Measurements from ENCODE around the gene BNIP3. TPM values are rescaled to one million over a fixed set of nuclear protein-coding genes. Genes with fewer than 3 reads are reported as not detected.
A peak's percentile ranks its signal among the peaks of the same experiment; 100 is the strongest.

Gene BNIP3, protein sequence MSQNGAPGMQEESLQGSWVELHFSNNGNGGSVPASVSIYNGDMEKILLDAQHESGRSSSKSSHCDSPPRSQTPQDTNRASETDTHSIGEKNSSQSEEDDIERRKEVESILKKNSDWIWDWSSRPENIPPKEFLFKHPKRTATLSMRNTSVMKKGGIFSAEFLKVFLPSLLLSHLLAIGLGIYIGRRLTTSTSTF
- total RNA-seq (10 to 100 TPM; 61.5 to 93.4 TPM), polyA plus RNA-seq (ENCODE audit: insufficient read depth, low read depth, low replicate concordance) (36.7 TPM)
- long read RNA-seq, donor 1, transcript BNIP3-201 (6 exons, 2,861 nt), result major isoform, 63 of 71 reads
- long read RNA-seq, donor 1, partial matches to known transcripts, result 5 of 71 reads
- long read RNA-seq, donor 1, other reads (novel, unspliced or antisense), result 0 of 71 reads
- long read RNA-seq, donor 2, transcript BNIP3-202 (5 exons, 3,066 nt), result minor isoform, 5 of 72 reads
- long read RNA-seq, donor 2, transcript BNIP3-201 (6 exons, 2,861 nt), result major isoform, 52 of 72 reads
- long read RNA-seq, donor 2, partial matches to known transcripts, result 11 of 72 reads
- long read RNA-seq, donor 2, other reads (novel, unspliced or antisense), result 0 of 72 reads

DNA sequence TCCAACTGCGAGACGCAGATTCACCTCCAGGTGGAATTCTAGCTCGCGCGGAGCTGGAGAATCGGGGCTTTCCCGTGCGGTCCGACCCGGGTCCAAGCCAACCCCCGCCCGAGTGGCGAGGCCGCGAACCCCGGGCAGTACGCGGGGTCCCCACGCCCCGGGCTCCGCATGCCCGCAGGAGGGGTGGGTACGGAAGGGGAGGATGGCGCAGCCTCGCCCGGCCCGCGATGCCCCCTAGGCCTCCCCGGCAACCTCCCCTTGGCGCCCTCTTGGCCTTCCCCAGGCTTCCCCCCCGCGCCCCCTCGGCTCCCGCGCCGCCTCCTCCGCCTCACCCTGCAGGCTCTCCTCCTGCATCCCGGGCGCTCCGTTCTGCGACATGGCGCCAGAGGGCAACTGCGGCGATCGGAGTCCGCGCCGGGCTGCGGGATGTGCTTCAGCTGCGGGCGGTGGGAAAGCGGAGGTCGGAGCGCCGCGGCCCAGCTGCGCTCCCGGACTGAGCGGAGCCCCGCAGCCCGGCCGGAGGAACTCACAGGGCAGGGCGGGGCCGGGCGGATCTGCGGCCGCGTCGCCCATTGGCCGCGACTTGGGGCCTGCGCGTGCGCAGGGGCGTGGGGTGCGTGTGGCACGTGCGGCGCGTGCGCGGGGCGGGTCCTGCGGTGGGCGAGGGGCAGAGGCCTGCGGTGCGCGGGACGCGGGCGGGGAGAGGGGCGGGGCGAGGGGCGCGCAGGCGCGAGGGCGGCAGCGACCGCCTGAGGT, at the start of gene BNIP3:
Gene BNIP3 (minus strand): TSS at position 495 of the 756 bp plus-strand sequence. CDS start 117 bp downstream, at position 378.
- WGBS, 2 donors, result 0% methylated on average over 28 to 68 of the region's 100 CpGs
- Histone ChIP-seq H3K27ac (peak within 1 kb of the TSS; percentile 85 to 87), H3K27me3 (no peaks in the 10 kb centered on the region), H3K36me3 (ENCODE audit: low read depth, missing control alignments) (no peaks in the 10 kb centered on the region), H3K9me3 (no peaks in the 10 kb centered on the region), H3K4me3 (peak within 1 kb of the TSS; percentile 90 to 99), H3K4me1 (peaks cover 14% of the 10 kb centered on the region)
- TF ChIP-seq POLR2A (IDR thresholded peaks at IDR 0.05), result peak; percentile 92
- TF ChIP-seq, protein P1, sequence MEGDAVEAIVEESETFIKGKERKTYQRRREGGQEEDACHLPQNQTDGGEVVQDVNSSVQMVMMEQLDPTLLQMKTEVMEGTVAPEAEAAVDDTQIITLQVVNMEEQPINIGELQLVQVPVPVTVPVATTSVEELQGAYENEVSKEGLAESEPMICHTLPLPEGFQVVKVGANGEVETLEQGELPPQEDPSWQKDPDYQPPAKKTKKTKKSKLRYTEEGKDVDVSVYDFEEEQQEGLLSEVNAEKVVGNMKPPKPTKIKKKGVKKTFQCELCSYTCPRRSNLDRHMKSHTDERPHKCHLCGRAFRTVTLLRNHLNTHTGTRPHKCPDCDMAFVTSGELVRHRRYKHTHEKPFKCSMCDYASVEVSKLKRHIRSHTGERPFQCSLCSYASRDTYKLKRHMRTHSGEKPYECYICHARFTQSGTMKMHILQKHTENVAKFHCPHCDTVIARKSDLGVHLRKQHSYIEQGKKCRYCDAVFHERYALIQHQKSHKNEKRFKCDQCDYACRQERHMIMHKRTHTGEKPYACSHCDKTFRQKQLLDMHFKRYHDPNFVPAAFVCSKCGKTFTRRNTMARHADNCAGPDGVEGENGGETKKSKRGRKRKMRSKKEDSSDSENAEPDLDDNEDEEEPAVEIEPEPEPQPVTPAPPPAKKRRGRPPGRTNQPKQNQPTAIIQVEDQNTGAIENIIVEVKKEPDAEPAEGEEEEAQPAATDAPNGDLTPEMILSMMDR (IDR thresholded peaks at IDR 0.05), result no peak
- intact Hi-C loops (cut with DNase I; ENCODE audit: low total_unique reads), result no loop called here
- DNase-seq, result peak; percentile 93

DNA sequence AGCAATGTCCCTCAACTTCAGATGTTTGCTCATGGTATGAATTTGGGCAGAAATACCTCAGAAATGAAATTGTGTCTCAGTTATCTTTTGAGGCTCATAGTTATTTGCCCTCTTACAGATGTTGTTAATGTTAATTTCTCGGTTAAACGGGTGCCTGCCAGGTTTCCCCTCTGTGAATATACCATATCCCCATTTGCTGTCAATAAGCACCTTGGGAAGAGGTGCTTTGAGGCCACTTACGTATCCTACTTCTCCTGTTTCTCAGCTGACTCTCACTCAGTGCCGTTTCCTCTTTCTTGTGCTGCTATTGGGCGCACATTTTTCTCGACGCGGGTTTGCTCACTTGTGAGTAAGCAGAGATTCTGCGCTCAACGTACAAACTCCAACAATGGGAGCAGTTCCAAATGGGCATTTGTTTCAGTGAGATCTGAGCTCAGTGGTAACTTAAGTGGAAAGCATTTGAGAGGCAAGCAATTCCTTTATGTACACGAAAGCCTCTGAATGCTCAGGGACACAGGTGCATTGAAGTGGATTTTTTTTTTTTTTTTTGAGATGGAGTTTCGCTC, 49.3 kb upstream of the BNIP3 start:
- Histone ChIP-seq H3K36me3 (ENCODE audit: low read depth, missing control alignments) (no peaks in the 10 kb centered on the region), H3K27ac (no peak overlapping the region), H3K9me3 (no peaks in the 10 kb centered on the region), H3K27me3 (no peaks in the 10 kb centered on the region), H3K4me1 (peaks cover 2% of the 10 kb centered on the region), H3K4me3 (no peak overlapping the region)
- 82 to 84% methylated on average over 12 of the region's 12 CpGs for WGBS, 2 donors
- DNase-seq, result no peak
- TF ChIP-seq, protein P1 (IDR thresholded peaks at IDR 0.05), result no peak
- TF ChIP-seq POLR2A (IDR thresholded peaks at IDR 0.05), result no peak
- intact Hi-C loops (cut with DNase I; ENCODE audit: low total_unique reads), result no loop called here

DNA sequence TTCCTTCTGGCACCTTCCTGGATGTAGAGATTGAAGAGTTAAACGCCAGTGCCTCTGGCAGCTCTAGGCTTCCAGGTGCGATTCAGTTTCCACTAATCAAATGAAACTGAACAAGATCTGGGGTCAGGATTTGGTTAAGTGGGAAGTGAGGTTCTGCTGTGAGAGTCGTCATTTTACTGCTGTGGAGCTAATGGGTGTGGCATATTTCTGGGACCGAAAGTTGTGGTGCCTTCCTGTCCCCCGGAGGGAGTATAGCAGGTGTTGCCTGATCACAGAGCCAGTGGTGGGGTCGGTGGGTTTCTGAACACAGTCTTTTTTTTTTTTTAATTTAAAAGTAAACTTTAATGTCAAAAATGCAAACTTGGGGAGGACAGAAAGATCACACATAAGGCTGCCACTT, 47.0 kb upstream of the BNIP3 start:
- Histone ChIP-seq H3K4me1 (no peaks in the 10 kb centered on the region), H3K27me3 (no peaks in the 10 kb centered on the region), H3K4me3 (no peak overlapping the region), H3K27ac (no peak overlapping the region), H3K9me3 (no peaks in the 10 kb centered on the region), H3K36me3 (ENCODE audit: low read depth, missing control alignments) (no peaks in the 10 kb centered on the region)
- TF ChIP-seq, protein P1 (IDR thresholded peaks at IDR 0.05), result no peak
- TF ChIP-seq POLR2A (IDR thresholded peaks at IDR 0.05), result no peak
- intact Hi-C loops (cut with DNase I; ENCODE audit: low total_unique reads), result no loop called here
- no peak for DNase-seq
- 77% methylated on average over 6 of the region's 6 CpGs for WGBS, 2 donors

DNA sequence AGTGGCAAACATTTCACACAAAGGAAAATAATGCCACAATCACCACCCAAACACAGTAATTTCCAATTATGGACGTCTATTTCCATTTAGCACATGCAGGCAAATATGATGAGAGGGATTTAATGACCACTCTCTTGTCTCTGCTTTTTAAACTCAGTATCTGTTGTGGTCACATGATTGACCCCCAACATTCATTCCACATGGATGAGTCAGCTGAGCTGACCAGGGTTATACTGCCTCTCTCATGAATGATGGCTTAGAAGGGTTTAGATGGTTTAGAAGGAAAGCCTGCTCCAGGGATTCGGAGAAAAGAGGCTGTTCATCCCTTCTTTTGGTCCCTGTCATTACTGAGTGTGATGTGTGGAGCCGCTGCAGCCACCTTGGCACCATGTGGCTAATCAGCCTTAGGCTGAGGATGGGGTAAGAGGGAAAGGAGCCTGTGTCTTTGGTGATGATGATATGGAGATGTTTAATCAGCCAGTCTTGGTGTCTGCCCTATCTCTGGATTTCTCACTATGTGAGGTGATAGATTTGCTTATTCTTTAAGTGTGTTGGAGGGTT, 45.8 kb upstream of the BNIP3 start:
- no peak for DNase-seq
- Histone ChIP-seq H3K27ac (no peak overlapping the region), H3K9me3 (no peaks in the 10 kb centered on the region), H3K4me3 (no peak overlapping the region), H3K36me3 (ENCODE audit: low read depth, missing control alignments) (no peaks in the 10 kb centered on the region), H3K4me1 (no peaks in the 10 kb centered on the region), H3K27me3 (no peaks in the 10 kb centered on the region)
- TF ChIP-seq, protein P1 (IDR thresholded peaks at IDR 0.05), result no peak
- no peak for TF ChIP-seq POLR2A (IDR thresholded peaks at IDR 0.05)
- intact Hi-C loops (cut with DNase I; ENCODE audit: low total_unique reads), result no loop called here
- 85 to 89% methylated on average over 3 of the region's 3 CpGs for WGBS, 2 donors

All from testis (tissue), 5 donors.